GM18520 (cell line): Measurements from ENCODE around the gene VNN1.

Experiments used
- ATAC-seq: cut with Tn5 transposase; IDR thresholded peaks from one replicate; pipeline ENCODE4 v1.9.1; 2021; ENCODE audit not compliant: unreplicated experiment

VNN1 gene, protein sequence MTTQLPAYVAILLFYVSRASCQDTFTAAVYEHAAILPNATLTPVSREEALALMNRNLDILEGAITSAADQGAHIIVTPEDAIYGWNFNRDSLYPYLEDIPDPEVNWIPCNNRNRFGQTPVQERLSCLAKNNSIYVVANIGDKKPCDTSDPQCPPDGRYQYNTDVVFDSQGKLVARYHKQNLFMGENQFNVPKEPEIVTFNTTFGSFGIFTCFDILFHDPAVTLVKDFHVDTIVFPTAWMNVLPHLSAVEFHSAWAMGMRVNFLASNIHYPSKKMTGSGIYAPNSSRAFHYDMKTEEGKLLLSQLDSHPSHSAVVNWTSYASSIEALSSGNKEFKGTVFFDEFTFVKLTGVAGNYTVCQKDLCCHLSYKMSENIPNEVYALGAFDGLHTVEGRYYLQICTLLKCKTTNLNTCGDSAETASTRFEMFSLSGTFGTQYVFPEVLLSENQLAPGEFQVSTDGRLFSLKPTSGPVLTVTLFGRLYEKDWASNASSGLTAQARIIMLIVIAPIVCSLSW

DNA sequence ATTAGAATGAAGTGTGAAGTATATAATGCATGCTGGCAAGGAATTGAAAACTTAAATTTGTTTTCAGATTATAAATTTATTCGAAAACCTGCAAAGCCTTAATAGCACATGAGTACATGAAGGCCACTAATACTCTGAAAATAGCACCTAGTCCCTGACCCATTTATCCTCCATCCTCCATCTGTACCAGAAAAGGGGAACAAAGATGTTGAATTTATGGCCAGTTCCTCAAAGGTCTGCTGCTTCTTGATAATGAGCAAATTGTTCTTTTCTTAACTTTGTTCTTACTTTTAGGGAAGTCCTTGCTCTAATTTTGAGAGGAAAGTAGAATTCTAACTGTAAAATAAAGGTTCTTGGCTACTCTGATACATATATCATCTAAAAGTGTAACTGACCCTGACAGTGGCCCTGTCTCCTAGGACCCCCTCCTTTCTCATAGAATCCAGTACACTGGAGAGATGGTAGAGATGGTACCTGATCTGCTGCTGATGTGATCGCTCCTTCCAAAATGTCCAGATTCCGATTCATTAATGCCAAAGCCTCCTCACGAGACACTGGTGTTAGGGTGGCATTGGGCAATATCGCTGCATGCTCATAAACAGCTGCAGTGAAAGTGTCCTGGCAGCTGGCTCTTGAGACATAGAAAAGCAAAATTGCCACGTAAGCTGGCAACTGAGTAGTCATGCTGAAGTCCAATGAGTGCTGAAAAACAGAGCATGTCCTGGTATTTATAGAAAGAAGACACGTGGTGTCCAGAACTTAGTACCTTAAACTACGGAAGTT, at the start of gene VNN1:
TSS of gene VNN1 (minus strand) at position 704 of the 783 bp plus-strand sequence. CDS start at position 684, 20 bp downstream.
- ATAC-seq: no peak

DNA sequence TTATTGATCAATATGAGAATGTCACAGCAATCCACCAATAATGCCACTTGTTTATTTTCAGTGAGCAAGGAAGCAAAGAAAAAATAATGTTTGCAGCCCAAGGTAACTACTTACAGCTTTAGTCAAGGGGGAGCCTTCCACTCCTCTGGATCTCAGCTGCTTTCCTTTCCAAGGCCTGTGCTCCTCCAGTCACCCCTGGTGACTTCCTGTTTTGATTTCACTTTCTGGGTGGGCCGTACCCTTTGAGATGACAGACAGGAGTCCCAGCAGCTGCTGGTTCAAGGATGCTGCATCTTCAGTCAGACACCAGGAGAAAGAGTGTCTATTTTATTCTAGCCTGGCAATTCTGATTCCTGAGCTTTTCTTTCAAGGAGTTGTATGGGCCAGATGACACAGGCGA, 49.4 kb upstream of the VNN1 start:
- ATAC-seq: peak; percentile 83

DNA sequence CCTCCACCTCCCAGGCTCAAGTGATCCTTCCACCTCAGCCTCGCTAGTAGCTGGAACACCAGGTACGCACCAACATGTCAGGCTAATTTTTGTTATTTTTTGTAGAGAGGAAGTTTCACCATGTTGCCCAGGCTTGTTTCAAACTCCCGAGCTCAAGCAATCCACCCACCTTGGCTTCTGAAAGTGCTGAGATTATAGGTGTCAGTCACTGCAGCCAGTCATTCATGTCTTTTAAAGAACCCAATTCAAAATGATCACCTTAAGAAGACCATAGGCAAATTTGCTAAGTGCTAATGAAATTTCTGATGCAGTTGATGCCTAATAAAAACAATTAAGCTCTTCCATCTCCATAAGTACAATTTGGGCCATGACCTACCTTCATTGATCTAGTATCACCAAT, 46.4 kb upstream of the VNN1 start:
- ATAC-seq: no peak

DNA sequence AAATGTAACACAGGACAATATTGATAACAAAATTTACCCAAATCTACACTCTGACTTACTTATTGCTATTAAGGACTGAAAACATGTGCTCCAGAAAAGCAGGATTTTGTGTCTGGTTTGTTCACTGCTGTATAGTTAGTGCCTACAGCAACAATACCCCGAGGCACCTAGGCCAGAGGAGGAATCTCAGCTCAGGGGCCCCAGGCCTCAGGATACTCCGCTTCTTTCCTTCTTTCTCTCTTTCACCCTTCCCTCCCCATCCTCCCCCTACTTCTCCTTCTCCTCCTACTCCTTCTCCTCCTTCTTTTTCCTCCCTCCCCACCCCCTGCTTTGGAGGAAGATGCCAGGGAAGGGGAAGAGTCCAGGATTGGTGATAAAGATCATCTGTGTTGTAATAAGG, 44.8 kb upstream of the VNN1 start:
- no peak for ATAC-seq

DNA sequence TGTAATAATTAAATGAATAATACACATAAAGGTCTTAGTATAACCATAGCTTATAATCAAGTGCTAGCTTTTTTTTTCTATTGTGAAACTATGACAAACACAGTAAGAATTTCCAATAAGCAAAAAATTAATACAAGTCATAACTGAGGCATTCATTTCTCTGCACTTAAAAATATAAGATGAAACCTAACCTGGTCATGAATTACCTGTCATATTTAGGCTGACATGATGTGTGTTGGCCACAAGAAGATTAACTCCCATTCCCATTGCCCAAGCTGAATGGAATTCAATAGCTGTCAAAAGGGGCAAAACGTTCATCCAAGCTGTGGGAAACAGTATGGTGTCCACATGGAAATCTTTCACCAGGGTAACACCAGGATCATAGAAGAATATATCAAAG, 38.4 kb upstream of the VNN1 start:
- ATAC-seq: no peak

DNA sequence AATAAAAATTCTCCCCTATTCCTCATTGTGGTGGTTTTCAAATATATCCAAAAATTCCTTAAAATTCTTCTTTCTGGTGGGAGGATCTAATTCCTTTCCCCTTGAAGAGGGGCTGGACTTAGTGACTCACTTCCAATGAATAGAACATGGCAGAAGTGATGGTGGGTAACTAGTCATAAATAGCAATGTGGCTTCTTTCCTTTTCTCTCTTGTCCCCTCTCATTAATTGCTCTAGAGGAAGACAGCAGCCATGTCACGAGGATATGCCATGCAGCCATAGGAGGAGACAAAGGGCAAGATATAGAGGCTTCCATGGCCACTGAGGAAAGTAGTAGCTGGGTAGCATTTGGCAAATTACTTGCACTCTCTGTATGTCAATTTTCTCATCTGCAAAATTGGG, 38.0 kb upstream of the VNN1 start:
- ATAC-seq: no peak

DNA sequence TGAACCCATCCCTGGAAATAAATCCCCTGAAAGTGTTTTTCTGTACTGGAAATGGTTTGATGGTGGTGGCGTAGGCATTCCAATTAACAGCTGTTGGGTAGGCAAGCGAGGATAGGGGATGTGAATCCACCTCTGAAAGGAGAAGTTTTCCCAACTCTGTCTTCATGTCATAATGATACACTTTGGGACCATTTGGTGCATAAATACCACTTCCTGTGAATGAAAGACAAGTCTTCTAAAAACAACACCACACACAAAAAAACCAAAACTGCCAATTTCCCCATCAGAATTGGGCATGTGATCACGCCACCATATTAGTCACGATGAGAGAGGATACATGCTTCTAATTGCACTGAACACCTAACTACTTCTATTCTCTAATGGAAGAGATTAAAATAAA, 37.5 kb upstream of the VNN1 start:
- ATAC-seq: peak; percentile 27

DNA sequence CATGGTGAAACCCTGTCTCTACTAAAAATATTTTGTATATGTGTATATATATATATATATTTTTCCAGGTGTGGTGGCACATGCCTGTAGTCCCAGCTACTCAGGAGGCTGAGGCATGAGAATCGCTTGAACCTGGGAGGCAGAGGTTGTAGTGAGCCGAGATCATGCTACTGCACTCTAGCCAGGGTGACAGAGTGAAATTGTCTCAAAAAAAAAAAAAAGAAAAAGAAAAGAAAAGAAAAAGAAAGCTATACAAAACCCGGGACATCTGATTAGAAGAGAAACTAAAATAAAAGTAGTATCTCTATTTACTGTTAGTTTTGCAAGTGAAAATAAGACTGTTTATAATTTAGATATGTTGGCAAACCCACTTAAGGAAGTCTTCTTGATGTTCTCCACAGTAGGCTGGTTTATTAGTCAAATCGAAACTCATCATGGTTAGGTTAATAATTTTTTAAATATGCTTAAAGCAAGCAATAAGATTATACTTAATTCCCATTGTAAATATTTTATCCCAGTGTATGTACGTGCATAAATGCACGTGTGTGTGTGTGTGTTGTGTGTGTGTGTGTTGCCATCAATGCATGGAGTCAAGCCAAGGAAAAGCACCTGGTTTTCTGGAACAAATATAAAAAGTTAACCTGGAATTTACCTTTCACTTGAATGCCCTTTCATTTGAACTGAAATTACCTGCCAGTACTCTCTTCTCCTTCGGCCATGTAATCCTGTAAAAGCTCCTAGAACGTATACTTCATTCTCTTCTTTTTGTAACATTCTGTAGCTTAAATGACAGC, 36.8 kb upstream of the VNN1 start:
- peak; percentile 81 for ATAC-seq

DNA sequence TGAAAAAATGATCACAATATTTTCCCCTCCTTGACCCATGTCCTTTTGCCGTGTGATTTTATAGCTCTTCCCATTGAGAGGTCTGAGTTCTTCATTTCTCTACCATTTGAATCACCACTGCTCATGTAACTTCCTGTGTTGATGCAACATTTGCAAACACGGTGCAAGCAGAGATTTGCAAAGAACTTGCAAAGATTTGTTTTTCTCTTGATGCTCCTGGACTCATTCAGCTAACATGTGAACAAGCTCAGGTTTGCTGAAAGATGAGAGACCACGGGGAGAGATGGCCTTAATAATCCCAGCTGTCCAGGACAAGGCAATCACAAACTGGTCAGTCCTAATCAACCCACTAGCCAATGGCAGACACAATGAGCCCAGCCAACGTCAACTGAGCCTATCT, 35.3 kb upstream of the VNN1 start:
- no peak for ATAC-seq

DNA sequence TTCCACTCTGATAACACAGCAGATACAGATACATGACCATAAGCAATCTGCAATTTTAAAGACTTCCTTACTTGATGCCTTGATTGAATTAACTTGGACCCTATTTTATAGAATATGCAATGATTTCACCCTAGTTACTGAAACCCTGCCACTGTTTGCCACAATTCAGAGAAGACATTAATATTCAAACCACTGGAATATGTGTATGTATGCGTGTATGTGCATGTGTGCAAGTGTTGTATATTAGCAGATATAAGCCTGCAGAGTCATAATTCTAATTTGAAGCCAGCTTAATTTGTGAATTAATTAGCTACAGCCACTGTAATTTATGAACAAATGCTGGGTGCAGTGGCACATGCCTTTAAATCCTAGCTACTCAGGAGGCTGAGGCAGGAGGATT, 34.6 kb upstream of the VNN1 start:
- no peak for ATAC-seq

DNA sequence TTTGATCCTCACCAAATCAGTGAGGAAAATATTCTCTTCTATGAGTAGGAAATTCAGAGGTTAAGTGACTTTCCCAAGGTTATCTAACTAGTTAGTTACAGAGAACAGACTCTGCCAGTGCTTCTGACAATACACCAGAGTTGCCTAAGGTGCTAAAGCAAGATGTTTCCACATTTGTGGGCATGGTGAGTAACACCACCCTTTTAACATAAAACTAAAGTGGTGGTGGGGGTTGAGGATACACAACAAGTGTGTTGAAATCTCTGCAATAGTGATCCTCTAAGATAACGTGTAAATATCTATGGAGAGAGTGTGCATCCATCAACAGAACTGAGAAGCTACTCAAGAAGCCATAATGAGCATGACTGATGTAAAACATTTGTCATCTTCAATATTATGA, 32.2 kb upstream of the VNN1 start:
- no peak for ATAC-seq

DNA sequence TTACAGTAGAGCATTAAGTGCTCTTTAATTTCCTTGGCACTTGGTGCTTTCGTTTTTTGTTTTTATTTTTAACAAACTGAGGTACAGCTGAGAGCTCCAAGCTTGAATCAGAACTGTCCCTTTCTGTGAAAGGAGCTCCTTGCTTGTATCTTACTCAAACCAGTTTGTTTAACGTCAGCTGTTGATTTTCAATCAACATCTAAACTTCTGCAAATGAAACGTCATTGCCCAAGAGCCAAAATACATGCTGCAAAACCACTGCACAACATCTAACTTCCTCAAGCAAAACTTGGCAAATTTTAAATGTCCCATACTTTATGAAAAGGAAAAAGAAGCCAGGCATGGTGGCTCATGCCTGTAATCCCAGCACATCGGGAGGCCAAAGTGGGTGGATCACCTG, 28.6 kb upstream of the VNN1 start:
- ATAC-seq: no peak

DNA sequence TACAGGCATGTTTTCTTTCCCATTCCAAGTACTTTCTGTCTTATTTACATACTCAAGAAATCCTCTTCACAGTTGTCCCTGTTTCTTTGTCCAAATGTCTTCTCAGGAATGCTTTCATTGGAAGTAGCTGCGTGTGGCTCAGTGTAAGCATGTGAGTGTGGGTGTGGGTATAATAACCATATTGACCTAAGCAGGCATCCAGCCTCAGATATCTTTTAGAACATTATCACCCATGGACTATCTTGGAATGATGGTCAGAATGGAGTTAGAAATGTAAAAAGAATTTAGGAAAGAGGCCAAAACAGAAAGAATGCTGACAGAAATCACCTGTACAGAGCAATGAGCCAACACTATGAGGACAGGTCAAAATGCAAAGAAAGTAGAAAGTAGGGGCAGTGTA, 27.4 kb upstream of the VNN1 start:
- ATAC-seq: no peak

DNA sequence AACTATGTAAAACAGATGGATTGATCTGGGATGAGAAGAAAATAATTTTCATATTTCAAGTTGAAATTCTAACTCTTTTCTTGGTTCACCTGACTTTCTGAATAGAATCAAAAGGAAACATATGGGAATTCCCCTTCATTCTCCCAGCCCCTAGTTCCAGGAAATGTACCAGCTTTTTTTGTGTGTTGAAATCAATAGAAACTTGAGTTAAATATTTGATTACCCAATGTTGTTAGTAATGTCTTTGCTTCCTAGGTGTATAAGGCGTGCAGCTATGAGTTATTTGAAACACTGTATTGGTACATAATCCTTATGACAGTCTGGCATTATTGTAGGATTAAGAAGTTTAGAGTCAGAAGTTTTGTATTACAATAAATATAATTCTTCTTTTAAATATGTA, 22.4 kb upstream of the VNN1 start:
- no peak for ATAC-seq

DNA sequence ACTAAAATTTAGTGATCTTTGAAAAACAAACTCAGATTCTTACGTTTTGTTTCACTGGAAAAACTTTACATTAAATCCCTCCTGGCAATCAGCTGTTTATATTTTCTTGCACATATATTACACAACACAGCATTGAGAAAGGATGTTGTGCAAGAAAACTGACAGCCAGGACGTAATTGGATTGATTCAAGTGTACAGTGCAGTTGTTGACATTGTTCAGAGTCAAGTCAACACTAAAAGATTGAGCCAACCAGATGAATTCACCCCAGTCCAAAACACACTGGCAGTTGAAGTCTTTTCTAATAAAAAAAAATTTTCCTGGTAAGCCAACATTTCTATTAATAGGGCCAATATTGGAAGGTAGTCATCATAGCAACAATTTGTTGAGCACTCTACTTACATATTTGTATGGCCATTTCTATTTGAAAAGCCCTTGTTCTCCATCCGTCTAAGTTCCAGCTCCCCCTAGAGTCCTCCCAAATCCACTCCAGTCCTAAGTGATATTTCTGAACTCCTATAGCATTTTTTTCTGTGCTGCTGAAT, 20.9 kb upstream of the VNN1 start:
- no peak for ATAC-seq

DNA sequence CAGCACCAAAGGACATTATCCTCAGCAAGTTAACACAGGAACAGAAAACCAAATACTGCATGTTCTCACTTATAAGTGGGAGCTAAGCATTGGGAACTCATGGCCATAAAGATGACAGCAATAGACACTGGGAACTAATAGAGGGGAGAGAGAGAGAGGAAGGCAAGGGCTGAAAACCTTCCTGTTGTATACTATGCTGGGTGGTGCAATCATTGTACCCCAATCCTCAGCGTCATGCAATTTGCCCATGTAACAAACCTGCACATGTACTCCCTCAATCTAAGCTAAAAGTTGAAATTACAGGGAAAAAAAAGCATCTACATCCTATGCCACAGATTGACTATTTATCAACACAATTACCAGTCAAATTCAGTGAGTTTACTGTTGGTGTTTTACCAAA, 20.0 kb upstream of the VNN1 start:
- no peak for ATAC-seq

DNA sequence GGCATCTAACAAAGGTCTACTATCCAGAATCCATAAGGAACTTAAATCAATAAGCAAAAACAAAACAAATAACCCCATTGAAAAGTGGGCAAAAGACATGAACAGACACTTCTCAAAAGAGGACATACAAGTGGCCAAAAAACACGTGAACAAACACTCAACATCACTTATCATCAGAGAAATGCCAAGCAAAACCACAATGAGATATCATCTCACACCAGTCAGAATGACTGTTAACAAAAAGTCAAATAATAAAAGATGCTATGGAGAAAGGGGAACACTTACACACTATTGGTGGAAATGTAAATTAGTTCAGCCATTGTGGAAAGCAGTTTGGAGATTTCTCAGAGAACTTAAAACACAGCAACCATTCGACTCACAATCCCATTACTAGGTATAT, 19.4 kb upstream of the VNN1 start:
- ATAC-seq: no peak

DNA sequence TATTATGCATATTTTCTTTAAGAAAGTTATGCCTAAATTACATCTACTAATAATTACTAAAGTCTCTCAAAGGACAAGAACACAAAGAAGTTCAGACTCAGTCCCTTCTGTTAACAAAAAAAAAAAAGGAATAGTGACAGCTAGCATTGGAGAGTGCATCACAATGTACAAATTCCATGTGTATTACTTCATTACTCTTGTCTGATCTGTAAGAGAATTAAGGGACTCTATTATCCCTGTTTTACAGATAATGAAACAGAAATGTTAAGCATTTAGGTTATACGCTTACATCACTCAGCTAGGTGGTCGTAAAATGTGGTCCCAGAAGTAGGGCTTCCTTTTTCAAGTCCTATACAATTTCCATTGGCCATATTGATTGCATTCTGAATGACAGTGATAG, 17.2 kb upstream of the VNN1 start:
- ATAC-seq: no peak

DNA sequence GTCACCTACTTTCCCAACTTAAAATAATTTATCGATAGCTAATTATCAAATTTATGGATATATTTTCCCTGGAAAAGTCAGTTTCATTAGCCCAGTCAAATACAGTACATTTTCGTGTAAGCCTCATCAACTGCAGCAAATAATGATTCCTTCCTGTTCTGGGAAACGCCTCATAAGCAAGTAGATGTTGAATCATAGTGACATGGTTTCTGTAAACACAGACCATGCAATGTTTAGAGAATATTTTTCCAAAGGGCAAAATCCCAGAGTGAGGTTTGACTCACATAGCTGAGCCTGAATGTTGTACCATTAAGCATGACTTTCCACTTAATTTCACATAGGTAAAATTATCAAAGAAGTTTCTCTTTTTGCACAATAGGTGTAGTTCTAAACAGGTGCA, 16.7 kb upstream of the VNN1 start:
- no peak for ATAC-seq

DNA sequence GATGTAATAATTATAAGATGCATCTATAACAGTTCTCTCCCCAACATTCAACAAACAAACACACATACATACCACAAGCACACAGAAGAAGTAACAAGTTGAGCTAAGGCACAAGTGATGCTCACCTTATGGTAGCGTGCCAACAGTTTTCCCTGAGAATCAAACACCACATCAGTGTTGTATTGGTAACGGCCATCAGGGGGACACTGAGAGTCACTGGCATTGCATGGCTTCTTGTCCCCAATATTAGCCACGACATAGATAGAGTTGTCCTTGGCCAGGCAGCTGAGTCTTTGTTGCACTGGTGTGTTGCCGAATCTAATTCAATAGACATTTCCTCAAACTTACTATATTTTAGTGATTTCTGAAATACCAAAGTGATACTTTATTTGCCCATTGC, 14.8 kb upstream of the VNN1 start:
- ATAC-seq: no peak

DNA sequence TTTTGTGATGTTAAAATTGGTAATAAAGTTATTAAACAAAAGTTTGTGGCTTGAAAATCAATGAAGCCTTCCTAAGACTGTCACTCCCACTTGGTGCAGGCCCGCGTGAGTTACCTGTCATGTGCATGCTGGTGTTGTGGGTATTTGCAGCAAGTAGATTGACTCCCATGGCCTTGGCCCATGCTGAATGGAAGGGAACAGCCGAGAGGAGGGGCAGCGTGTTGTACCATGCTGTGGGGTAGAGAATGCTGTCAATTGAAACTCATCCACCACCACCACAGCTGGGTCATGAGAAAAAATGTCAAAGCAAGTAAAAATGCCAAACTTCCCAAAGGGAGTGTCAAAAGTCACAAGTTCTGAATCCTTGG, 12.7 kb upstream of the VNN1 start:
- ATAC-seq: no peak
